ENCODE data around the gene OR2A12.

The OR2A12 gene

GRCh38 chr7:144134116-144134515 lies 48.0 kb downstream of the OR2A12 start:
- Mint-ChIP-seq H3K36me3 (no peaks in the 10 kb centered on the region), H3K27me3 (peaks cover 10 to 15% of the 10 kb centered on the region in 2 donors), H3K27ac (no peak overlapping the region), H3K9me3 (no peaks in the 10 kb centered on the region), H3K4me3 (no peak overlapping the region), H3K4me1 (no peaks in the 10 kb centered on the region)
- DNase-seq (no peak), ATAC-seq (replicated peaks) (no peak)

- H3K36me3 Mint-ChIP-seq = no peaks in the 10 kb centered on the region
- H3K9me3 Mint-ChIP-seq = peaks cover 0 to 2% of the 10 kb centered on the region in 2 donors
- H3K27ac Mint-ChIP-seq = no peak overlapping the region
- H3K4me1 Mint-ChIP-seq = no peaks in the 10 kb centered on the region
- ATAC-seq (replicated peaks) (no peak), DNase-seq (no peak)
- peaks cover 8 to 9% of the 10 kb centered on the region in 2 donors for H3K27me3 Mint-ChIP-seq
- no peak overlapping the region for H3K4me3 Mint-ChIP-seq
These were observed 51.4 kb downstream of the OR2A12 start for GRCh38 chr7:144137501-144137900.

- H3K9me3 Mint-ChIP-seq = peaks cover 6 to 7% of the 10 kb centered on the region in 2 donors
- DNase-seq = no peak
- H3K27ac Mint-ChIP-seq = no peak overlapping the region
These were observed 56.1 kb downstream of the OR2A12 start for GRCh38 chr7:144142187-144142586.

GRCh38 chr7:144144426-144144825 lies 58.3 kb downstream of the OR2A12 start:
- no peak overlapping the region for H3K27ac Mint-ChIP-seq
- H3K36me3 Mint-ChIP-seq = peaks cover 2 to 6% of the 10 kb centered on the region in 2 donors
- H3K27me3 Mint-ChIP-seq = peaks cover 8 to 19% of the 10 kb centered on the region in 2 donors
- DNase-seq = no peak
- H3K9me3 Mint-ChIP-seq = peaks cover 21 to 22% of the 10 kb centered on the region in 2 donors
- ATAC-seq (replicated peaks) = no peak
- no peaks in the 10 kb centered on the region for H3K4me1 Mint-ChIP-seq
- H3K4me3 Mint-ChIP-seq = no peak overlapping the region

More at GRCh38 chr7:144142187-144142586, 56.1 kb downstream of the OR2A12 start:
- Mint-ChIP-seq H3K27me3 (peaks cover 8 to 19% of the 10 kb centered on the region in 2 donors), H3K4me1 (no peaks in the 10 kb centered on the region), H3K4me3 (no peak overlapping the region), H3K36me3 (no peaks in the 10 kb centered on the region)
- no peak for ATAC-seq (replicated peaks)

- Mint-ChIP-seq H3K27ac (no peak overlapping the region), H3K9me3 (peaks cover 31 to 32% of the 10 kb centered on the region in 2 donors), H3K4me3 (no peak overlapping the region), H3K27me3 (peaks cover 13 to 14% of the 10 kb centered on the region in 2 donors), H3K36me3 (peaks cover 6 to 10% of the 10 kb centered on the region in 2 donors), H3K4me1 (no peaks in the 10 kb centered on the region)
- ATAC-seq (replicated peaks) (no peak), DNase-seq (no peak)
These were observed 62.2 kb downstream of the OR2A12 start for GRCh38 chr7:144148224-144148827.

All from stimulated activated naive B cell treated with anti-CD40 and anti-IgM and Interleukin-4, amounts not matched to agents 10 μg/mL and 1 μg/mL and 100 μg/mL, for 72 hours (primary cell).